GM19455 (cell line): ENCODE measurements around the gene CAT.
"Not testable (repeated sequence)": the region's sequence is repeated elsewhere in the genome, so short reads cannot be mapped to it uniquely, and the experiment has no call there.

Experiments used
- ATAC-seq: cut with Tn5 transposase; IDR thresholded peaks from one replicate; pipeline ENCODE4 v1.9.1; 2021; ENCODE audit not compliant: unreplicated experiment

Gene CAT

GRCh38 chr11:34424826-34425225 is 13.9 kb upstream of the CAT start:
- ATAC-seq, result not testable (repeated sequence)

- no peak for ATAC-seq
Measured at GRCh38 chr11:34425360-34425759, 13.4 kb upstream of the CAT start.

GRCh38 chr11:34425867-34426266 is 12.9 kb upstream of the CAT start:
- no peak for ATAC-seq

GRCh38 chr11:34426766-34427185 is 12.0 kb upstream of the CAT start:
- ATAC-seq, result no peak

GRCh38 chr11:34427186-34427805 is 11.4 kb upstream of the CAT start:
- ATAC-seq, result no peak

GRCh38 chr11:34431979-34432378 is 6.8 kb upstream of the CAT start:
- no peak for ATAC-seq

GRCh38 chr11:34432822-34433221 is 5.9 kb upstream of the CAT start:
- no peak for ATAC-seq

- no peak for ATAC-seq
Measured at GRCh38 chr11:34433899-34434298, 4.8 kb upstream of the CAT start.

GRCh38 chr11:34437224-34438125 is 1.3 kb upstream of the CAT start:
- no peak for ATAC-seq

GRCh38 chr11:34439610-34440198 is 970 bp downstream of the CAT start:
- ATAC-seq, result no peak

GRCh38 chr11:34441814-34442213 is 3.1 kb downstream of the CAT start:
- no peak for ATAC-seq

- no peak for ATAC-seq
Measured at GRCh38 chr11:34443136-34443535, 4.4 kb downstream of the CAT start.

- no peak for ATAC-seq
Measured at GRCh38 chr11:34444428-34444827, 5.7 kb downstream of the CAT start.

- ATAC-seq, result no peak
Measured at GRCh38 chr11:34445956-34446355, 7.2 kb downstream of the CAT start.

- ATAC-seq, result no peak
Measured at GRCh38 chr11:34446386-34446785, 7.7 kb downstream of the CAT start.

GRCh38 chr11:34447044-34447443 is 8.3 kb downstream of the CAT start:
- ATAC-seq, result no peak

- ATAC-seq, result no peak
Measured at GRCh38 chr11:34448223-34448994, 9.7 kb downstream of the CAT start.

GRCh38 chr11:34449013-34449412 is 10.3 kb downstream of the CAT start:
- ATAC-seq, result no peak

- no peak for ATAC-seq
Measured at GRCh38 chr11:34451053-34451452, 12.3 kb downstream of the CAT start.

- ATAC-seq, result no peak
Measured at GRCh38 chr11:34454308-34455032, 15.7 kb downstream of the CAT start.

- ATAC-seq, result no peak
Measured at GRCh38 chr11:34457607-34458006, 18.9 kb downstream of the CAT start.
